HG02852 (cell line): ENCODE measurements around the gene PSME3.

Experiments used
- ATAC-seq: cut with Tn5 transposase; IDR thresholded peaks from one replicate; pipeline ENCODE4 v1.9.1; 2021; ENCODE audit warnings: mild to moderate bottlenecking, moderate library complexity; ENCODE audit not compliant: unreplicated experiment

The PSME3 gene

DNA sequence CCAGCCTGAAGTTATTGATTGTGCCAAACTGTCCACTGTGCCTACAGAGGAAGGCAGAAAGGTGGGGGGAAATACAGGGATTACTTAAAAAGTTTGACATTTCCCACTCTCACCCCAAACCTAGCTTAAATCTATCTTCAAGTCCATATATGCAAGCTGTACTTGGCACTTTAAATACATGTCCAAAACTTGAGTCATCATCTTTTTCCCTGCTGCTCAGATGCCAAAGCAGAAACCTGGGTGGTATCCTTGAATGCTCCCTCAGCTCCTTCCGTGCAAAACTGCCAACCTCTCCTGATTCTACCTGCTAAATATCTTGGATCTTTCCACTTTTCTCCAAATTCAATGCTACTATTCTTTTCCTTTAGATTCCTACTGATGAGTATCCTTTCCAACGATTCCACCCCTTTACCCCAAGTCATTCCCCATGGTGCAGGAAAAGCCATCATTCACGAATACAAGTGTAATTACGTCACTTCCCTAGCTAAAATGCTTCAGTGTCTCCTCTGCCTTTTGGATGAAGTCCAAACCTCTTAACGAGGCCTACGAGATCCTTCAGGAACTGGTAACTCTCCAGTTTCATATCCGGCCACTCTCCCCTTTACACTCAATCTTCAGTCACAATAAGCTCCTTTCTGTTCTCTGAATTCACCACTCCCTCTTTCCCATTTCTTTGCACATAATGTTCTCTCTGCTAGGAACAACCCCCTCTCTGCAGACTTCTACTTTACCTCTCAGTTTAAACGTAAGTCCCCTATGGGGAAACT is 18.4 kb upstream of the PSME3 start:
- ATAC-seq: no peak

DNA sequence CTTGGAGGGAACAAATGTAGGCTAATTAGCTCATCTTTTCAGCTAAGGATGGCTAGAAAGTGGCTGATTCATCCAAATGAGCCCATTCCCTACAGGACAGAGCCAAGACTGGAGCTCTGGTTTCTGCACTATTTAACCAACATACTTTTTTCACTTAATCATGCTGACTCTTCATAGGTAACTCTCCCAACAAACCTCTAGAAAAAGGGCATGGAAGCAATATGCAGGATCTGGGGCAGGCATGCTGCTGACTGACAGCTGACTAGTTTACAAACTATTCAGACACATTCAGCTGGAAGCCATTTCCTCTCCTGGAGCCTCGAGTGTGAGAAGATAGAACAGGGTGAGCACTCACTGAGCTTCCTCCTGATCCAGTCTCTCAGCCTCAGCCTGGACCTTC is 15.3 kb upstream of the PSME3 start:
- ATAC-seq: no peak

DNA sequence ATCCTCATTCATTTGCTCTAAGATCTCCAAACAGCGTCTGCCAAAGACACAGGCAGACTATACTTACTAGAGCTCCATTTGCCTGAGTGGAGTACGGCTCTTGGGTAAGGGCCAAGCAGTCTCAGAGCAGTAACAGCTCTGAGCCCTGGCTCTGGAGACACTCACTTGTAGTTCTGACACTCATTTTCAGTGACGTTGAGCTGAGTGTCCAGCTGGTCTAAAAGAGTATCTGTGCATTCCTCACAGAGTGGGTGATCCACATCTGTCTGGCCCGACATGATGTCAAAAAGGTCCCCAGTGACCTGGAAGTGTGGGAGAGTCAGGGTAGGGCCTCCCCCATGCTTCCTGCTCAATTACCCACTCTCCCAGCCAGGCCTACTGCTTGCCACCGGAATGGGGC is 14.8 kb upstream of the PSME3 start:
- no peak for ATAC-seq

DNA sequence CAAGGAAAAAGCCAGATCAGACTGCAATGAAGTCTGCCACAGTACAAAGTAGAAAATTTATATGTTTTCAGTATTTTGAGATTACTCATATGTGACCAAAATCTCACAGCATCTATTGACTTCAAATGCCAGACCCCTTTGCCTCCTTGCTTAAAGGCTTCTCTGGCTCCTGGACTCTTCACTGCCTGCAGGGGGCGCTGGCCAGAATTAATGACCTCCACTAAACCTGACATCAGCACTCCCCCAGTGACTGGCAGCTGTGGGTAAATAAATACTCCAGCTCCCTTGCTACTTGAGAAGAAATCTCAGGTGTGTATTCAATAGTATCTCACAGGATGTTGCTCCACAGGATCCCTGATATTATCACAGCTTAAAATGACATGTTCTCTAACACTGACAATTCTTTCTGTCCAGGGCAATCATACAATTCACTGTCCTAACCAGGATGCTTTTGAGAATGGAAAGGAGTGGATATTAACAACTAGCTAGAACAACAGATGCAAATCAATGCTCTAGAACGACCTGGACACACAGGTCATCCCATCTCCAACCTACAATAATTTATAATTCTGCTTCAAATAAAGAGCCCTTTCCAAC is 13.2 kb upstream of the PSME3 start:
- no peak for ATAC-seq

DNA sequence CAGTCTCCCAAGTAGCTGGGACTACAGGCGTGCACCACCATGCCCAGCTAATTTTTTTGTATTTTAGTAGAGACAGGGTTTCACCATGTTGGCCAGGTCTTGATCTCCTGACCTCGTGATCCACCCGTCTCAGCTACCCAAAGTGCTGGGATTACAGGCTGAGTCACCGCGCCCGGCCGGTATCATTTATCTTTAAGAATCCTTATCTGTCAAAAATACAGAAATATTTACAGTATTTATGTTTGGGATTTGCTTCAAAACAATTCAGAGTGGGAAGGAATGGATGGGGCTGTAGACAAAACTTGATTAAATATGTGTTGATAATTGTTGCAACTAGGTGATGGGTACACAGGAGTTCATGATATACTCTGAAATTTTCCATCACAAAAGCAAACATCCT is 12.0 kb upstream of the PSME3 start:
- ATAC-seq: no peak

DNA sequence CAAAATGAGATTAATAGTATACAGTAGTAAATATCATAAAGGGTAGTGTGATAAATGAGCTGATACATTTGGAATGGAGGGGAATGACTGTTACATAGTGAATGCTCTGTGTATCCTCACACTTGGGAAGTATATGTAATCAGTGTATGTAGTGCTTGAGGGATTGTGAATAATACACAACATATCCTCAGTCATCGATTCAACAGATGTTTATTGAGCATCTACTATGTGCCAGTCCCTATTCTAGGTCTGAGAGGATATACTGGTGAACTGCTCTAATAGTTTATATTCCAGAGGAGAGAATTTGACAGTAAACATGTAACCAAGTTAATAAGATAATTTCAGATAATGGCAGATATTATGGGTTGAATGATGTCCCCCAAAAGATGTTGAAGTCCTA is 5.7 kb upstream of the PSME3 start:
- ATAC-seq: no peak

DNA sequence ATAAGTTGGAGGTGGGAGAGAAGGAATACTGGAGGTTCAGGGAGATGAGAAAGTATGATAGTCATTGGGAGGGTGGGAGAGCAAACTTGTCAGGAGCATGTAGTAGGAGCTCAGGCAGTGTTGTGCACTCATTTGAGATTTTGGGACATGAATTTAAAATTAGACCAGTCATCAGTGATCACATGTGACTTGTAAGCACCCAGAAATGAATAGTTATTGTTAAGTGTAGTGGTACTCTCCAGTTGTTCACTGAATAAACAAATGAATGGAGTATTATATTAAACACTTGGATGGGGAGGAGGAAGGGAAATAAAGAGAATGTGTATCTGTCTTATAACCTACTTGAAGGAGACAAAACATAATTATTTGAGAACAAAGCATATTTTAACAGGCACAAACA is 2.2 kb upstream of the PSME3 start:
- ATAC-seq: no peak

DNA sequence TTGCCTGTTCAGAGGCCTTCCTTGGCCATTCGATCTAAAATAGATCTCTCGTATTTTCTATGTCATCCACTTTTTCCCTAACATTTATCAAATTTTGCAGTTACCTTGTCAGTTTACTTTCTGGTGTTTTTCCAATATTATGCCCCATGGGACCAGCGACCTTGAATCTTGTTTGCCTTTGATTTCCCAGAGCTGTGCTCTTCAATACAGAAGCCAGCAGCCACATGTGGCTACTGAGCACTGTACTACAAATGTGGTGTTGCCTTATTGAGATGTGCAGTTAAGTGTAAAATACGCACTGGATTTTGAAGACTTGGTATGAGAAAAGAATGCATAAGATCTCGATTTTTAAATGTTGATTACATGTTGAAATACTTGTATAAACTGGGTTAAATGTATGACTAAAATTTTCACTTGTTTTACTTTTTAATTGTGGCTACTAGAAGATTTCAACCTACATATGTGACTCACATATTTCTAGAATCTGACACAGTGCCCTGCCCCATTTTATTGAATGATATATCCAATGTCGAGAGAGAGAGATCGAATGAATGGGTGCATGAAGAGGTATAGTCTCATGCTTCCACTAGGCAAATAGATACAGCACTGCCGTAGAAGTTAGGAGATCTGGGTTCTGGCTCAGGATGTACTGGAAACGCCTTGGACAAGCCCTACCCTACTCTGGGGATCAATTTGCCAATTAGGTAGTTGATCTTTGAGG is 824 bp upstream of the PSME3 start:
- ATAC-seq: peak; percentile 20

DNA sequence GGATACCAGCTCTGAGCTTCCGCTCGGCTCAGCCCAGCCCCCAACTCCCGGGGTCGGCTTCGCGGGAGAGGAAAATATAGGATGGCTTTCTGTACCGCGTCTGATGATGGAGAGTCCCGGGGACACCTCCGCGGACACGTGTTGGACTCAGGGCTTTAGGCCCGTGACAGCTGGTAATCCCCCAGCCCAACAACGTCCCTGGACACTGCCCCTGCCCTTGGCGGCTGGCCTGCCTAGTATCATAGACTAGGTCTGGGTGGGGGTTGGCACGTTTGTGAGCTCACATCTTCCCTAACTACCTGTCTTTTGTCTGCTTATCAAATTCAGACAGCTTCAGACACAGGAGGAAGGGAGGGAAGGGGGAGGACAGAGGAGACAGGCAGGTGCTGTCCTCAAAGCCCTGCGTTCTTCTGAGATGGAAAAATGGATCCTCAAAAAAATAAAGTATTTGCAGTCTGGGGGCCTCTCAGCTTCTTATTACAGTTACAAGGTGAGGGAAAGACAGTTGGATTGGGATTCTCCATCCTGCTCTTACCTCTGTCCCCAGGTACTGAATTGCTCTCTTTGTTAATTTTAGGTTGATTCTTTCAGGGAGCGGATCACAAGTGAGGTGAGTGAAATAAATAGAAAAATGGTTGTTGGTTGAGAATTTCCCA is 698 bp downstream of the PSME3 start:
- no peak for ATAC-seq

DNA sequence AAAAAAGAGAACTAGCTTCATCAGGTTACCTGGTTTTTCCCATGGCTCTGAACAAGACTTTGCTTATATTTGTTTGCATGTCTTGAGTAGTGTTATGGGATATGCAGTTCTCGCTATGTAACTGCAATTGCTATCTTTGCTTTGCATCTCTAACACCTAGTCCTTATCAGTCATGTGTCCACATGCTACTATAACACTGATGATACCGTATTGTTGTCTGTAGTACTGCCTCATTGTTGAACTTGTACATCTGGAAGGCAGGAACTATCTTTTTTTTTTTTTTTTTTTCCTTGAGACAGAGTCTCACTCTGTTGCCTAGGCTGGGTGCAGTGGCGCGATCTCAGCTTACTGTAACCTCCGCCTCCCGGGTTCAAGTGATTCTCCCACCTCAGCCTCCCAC is 2.5 kb downstream of the PSME3 start:
- no peak for ATAC-seq

DNA sequence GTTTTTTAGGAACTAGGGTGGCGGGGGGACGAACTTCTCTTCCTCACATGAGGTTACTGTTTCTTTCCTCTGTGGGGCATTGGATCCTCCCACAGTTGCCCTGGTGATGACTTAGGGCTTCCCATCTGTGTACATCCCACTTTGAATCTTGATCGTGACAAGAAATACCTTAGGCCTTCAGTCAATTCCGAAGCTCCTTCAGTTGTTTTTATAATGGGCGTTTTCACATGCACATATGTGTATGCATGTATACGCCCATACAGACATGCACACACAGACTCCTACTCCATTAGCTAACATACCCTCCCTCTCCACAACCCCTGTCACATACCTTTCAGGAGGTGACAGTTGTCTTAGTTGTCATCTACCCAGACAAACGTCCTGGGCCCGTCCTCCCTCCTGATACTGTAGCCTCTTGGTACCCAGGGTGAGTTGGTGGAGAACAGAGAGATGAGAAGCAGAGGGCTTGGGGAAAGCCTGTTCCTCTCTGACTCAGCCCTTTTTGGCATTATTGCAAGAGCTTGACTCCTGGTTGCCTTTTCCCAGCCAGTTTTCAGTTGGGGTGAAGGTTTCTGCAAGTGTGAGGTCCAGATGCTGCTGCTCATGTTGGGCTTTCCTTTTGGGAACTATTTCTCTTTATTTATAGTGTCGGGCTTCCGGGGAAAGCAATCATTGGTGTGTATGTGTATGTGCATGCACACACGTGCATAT is 8.9 kb downstream of the PSME3 start:
- no peak for ATAC-seq

DNA sequence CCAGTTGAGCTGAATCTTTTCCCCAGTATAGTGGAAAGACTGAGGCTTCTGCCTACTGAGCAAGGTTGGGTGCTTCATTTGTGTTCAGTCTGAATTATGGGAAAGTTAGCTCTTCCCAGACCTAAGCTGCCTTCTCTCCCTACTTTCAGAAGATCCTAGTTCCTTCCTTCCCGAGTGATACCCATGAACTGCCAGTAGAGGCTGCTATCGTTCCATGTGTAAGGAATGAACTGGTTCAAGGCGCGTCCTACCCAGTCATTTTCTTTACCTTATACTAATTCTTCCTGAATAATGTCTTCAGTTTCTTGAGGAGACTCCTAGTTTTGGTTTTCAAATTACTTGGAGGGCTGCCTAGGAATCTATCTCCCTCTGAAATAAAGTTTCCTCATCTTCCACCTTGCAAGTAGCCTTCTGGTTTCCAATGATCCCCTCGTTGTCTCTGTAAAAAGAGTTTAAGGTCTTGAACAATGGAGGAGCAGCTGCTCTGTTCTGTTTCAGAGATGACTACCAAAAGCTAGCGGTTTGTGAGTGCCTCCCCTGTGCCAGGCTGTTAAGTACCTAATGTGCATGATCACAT is 10.2 kb downstream of the PSME3 start:
- ATAC-seq: no peak

DNA sequence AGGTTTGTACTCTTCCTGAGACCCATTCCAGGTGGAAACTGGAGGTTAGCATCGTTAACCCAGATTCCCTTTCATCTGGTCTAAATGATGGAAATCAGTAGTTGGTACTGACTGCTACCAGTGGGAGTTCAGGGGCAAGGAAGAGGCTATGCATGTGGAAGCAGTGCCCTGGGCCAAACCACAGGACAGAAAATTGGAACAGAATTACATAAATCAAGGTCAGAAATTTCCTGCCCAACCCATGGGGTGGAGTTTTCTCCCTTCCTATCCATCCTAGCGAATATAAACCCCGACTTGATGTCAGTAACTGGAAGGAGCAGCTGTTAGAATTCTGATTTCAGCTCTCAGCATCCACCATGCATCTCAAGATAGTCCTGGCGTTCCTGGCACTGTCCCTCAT is 11.1 kb downstream of the PSME3 start, which contains the start of gene AOC2:
Gene AOC2 (plus strand): TSS at position 310 of the 400 bp plus-strand sequence. CDS start 47 bp downstream, at position 357.
- ATAC-seq: no peak

DNA sequence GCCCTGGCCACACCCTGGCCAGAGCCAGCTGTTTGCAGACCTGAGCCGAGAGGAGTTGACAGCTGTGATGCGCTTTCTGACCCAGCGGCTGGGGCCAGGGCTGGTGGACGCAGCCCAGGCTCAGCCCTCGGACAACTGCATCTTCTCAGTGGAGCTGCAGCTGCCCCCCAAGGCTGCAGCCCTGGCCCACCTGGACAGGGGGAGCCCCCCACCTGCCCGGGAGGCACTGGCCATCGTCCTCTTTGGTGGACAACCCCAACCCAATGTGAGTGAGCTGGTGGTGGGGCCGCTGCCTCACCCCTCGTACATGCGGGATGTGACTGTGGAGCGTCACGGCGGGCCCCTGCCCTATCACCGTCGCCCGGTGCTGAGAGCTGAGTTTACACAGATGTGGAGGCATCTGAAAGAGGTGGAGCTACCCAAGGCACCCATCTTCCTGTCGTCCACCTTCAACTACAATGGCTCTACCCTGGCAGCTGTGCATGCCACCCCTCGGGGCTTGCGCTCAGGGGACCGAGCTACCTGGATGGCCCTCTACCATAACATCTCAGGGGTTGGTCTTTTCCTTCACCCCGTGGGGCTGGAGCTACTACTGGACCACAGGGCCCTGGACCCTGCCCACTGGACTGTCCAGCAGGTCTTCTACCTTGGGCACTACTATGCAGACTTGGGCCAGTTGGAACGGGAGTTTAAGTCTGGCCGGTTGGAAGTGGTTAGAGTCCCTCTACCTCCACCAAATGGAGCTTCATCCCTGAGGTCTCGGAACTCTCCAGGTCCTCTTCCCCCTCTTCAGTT is 11.8 kb downstream of the PSME3 start:
- no peak for ATAC-seq

DNA sequence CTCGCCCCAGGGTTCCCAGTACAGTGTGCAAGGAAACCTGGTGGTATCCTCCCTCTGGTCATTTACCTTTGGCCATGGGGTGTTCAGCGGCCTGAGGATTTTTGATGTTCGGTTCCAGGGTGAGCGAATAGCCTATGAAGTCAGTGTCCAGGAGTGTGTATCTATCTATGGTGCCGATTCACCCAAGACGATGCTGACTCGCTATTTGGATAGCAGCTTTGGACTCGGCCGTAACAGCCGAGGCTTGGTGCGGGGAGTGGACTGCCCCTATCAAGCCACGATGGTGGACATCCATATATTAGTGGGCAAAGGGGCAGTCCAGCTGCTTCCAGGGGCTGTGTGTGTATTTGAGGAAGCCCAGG is 12.3 kb downstream of the PSME3 start:
- ATAC-seq: no peak

DNA sequence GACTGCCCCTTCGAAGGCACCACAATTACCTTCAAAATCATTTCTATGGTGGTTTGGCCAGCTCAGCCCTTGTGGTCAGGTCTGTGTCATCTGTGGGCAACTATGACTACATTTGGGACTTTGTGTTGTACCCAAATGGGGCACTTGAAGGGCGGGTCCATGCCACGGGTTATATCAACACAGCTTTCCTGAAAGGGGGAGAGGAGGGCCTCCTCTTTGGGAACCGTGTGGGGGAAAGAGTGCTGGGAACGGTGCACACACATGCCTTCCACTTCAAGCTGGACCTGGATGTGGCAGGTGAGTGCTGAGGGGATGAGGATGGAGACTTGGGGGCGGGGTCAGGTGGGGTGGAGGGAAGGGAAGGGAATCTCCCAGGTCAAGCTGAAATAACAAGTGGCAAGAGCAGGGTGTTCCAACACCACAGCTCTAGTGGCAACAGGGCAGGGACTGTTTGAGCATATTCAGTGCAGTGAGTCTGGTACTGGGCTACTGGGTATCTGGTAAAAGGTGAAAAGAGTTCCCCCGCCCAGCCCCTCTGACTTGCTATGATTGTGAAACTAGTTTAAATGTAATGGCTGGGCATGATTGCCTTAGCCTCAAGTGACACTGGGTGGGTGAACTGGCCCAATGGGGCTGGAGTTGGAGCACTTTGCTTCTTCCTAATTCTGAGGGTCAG is 12.9 kb downstream of the PSME3 start:
- no peak for ATAC-seq

DNA sequence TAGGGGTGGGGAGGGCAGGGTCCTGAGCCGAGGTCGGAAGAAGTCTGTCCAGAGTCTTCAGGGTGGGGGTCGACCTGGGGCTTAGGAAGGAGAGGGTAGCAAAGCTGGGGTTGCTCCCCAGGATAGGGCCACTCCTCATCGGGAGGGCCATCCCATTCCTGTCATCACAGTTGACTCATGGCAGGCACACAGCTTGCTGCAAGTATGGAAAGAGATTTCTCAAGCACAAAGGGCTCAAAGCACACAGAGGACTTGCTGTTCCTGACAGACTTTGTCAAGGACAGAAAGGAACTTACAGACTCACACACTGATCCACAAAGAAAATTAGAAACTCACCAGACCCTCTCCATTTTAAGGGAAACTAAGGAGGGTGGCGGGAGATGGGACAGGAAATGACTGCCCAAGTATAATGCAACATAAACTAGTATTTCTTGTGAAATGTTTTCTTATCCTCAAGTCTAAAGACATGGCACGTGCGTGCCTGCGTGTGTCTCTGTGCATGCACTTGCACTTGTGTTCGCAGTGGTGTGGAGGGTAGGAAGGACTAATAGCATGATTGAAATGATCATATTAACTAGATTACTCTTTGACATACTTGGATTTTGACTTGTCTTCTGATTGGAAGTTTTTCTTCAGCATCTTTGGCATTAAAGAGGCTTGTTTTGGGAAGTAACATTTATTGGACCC is 13.5 kb downstream of the PSME3 start:
- ATAC-seq: no peak

DNA sequence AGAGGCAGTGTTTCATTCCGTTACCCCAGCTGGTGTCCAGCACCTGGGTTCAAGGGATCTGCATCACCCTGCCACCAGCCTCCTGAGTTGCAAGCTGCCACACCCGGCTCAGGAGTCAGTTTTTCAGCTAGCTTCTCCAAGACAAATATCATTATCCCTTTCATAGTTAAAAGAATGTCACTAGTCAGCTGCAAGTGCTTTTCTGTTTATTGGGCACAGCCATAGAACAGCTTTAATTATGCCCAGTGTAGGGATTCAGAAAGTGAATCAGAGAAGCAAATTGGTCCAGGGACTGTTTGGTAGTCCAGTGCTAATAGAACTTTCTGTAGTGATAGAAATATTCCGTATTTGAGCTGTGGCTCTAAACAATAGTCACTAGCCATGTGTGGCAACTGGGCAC is 14.9 kb downstream of the PSME3 start:
- ATAC-seq: no peak

DNA sequence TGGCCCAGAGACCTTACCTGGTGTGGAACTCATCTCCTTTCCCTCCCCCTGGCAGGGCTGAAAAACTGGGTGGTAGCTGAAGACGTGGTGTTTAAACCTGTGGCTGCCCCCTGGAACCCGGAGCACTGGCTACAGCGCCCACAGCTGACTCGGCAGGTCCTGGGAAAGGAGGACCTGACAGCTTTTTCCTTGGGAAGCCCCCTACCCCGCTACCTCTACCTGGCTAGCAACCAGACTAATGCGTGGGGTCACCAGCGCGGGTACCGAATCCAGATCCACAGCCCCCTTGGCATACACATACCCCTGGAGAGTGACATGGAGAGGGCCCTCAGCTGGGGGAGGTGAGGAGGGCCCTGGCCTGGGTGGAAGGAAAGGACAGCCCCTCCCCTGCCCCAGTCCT is 15.8 kb downstream of the PSME3 start:
- ATAC-seq: no peak
